Measurements from ENCODE around the gene PDS5B.

DNA sequence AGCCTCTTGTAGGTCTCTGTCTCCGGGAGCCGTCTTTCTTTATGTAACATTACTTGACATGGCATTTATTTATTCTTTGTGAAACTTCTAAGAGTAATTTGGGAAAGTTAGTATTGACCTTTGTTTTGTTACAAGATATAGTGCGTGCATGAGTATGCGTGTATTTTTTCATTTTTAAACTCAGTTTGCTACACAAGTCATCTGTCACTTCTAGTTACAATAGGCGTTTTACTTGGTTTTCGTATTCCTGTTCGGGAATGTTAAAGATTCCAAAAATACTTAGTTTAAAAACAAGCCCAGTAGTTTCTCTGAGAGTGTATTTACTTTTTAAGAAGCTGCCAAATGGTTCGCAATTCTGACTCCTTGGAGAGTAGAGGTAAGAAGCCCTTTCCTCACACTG is 3.2 kb downstream of the PDS5B start:
- TF ChIP-seq, protein P1, sequence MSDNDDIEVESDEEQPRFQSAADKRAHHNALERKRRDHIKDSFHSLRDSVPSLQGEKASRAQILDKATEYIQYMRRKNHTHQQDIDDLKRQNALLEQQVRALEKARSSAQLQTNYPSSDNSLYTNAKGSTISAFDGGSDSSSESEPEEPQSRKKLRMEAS (CRISPR knock-in tag; IDR thresholded peaks at IDR 0.05), result no peak
- TF ChIP-seq, protein P2, sequence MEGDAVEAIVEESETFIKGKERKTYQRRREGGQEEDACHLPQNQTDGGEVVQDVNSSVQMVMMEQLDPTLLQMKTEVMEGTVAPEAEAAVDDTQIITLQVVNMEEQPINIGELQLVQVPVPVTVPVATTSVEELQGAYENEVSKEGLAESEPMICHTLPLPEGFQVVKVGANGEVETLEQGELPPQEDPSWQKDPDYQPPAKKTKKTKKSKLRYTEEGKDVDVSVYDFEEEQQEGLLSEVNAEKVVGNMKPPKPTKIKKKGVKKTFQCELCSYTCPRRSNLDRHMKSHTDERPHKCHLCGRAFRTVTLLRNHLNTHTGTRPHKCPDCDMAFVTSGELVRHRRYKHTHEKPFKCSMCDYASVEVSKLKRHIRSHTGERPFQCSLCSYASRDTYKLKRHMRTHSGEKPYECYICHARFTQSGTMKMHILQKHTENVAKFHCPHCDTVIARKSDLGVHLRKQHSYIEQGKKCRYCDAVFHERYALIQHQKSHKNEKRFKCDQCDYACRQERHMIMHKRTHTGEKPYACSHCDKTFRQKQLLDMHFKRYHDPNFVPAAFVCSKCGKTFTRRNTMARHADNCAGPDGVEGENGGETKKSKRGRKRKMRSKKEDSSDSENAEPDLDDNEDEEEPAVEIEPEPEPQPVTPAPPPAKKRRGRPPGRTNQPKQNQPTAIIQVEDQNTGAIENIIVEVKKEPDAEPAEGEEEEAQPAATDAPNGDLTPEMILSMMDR (IDR thresholded peaks at IDR 0.05), result no peak
- TF ChIP-seq SMAD3 (CRISPR knock-in tag; IDR thresholded peaks at IDR 0.05; ENCODE audit: borderline replicate concordance) (no peak), NR3C1 (CRISPR knock-in tag; conservative IDR thresholded peaks at IDR 0.05; ENCODE audit: low read depth) (no peak), FOXK1 (CRISPR knock-in tag; IDR thresholded peaks at IDR 0.05) (no peak), ZNF416 (CRISPR knock-in tag; IDR thresholded peaks at IDR 0.05) (no peak), ZNF263 (CRISPR knock-in tag; IDR thresholded peaks at IDR 0.05; ENCODE audit: low read depth) (no peak)
- TF ChIP-seq, protein P3, sequence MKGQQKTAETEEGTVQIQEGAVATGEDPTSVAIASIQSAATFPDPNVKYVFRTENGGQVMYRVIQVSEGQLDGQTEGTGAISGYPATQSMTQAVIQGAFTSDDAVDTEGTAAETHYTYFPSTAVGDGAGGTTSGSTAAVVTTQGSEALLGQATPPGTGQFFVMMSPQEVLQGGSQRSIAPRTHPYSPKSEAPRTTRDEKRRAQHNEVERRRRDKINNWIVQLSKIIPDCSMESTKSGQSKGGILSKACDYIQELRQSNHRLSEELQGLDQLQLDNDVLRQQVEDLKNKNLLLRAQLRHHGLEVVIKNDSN (CRISPR knock-in tag; IDR thresholded peaks at IDR 0.05), result no peak
